Activated CD4-positive, CD25-positive, alpha-beta regulatory T cell treated with anti-CD3 and anti-CD28 coated beads, Interleukin-2, amount 50 U/mL, for 24 hours (primary cell): ENCODE measurements around the gene SYNGR4.

Experiments
- ATAC-seq, 2 donors: fragments of 150-1000 bp; cut with Tn5 transposase; one replicate each; pipeline ENCODE4 v1.10.0; 2021; ENCODE audit warnings: mild to moderate bottlenecking in 1 of 2, moderate library complexity in 1 of 2

The SYNGR4 gene

DNA sequence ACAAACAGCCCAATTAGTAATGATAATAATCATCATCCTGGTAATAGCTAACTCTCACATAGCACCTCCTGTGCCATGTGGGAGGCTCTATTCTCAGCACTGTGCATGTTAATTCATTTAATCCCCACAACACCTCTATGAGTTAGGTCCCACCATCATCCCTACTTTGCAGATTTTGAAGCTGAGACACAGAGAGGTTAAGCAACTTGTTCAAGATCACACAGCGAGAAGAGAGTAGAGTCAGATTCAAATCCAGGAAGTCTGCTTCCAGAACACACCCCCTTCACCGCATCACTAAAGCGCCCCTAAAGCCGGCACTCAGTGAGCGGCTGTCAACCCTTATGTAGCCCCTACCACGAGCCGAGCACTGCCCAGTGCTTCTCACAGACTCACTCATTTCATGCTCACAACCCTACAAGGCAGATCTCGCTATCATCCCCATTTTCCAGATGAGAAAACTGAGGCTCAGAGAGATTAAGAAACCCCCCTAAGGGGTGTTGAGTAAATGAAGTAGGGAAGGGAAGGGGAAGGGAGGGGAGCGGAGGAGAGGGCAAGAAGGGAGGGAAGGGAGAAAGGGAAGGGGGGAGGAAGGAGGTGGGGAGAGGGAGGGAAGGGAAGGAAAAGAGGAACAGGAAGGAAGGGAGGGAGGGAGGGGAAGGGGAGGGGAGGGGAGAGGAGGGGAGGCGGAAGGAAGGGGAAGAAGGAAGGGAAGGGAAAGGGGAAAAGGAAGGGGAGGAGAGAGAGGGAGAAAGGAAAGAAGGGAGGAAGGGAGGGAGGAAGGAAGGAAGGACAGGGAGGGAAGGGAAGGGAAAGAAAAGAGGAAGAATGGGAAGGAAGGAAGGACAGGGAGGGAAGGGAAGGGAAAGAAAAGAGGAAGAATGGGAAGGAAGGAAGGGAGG, 22.4 kb upstream of the SYNGR4 start:
- no peak for ATAC-seq

DNA sequence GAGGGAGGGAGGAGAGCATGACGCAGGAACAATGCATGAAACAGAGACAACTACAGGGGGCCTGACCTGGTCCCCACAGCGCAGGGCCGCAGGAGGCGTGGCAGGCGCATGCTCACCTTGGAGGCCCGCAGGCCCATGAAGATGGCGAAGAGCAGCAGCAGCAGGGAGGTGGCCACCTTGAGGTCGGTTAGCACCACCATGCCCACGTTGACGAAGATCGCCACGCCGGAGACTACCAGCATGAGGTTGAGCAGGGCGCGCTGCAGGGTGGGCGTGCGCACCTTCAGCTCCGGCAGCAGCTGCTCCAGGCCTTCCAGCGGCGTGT, 21.8 kb upstream of the SYNGR4 start:
- ATAC-seq: no peak

DNA sequence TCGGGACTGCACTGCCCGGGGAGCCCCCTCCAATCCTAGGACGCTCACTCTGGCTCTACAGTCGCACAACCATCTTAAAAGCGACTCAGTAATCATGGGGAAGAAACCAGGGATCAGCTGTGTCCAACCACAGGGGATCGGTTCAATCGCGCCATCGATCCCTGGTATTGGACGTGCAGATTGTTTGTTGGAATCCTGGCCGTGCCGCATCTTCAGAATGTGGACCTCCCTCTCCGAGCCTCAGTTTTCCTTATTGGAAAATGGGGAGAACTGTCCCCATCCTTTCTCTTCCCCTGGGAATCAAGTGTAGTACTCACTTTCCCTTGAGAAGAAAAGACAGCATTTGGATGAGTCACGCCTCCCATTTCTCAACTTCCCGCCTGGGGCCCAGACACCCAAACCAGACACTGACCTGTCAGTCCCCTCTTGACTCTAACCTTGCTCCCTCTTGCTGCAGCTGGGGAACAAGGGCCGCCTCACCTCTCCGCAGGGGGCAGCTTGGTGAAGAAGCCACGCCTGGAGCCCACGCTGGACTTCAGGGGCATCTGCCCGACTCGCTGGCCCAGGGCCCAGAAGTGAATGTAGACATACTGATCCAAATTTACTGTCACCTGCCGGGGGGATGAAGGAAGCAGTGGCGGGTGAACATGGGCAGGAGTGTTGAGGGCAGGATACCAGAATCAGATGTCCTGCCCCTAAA, 21.2 kb upstream of the SYNGR4 start:
- no peak for ATAC-seq

DNA sequence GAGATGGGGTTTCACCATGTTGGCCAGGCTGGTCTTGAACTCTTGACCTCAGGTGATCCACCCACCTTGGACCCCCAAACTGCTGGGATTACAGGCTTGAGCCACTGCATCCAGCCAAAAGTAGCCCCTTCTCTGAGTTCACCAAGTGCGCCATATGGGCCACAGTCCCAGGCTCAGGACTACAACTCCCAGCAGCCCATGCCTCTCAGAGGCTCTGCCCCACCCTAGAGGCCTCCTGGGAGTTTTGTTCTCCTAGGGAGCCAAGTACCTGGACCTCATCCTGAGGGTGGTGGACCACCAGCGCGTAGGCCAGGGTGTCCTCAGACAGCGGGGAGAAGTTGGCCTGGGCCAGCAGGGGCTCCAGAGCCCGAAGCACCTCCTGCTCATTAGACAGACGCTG, 19.3 kb upstream of the SYNGR4 start:
- ATAC-seq: no peak

DNA sequence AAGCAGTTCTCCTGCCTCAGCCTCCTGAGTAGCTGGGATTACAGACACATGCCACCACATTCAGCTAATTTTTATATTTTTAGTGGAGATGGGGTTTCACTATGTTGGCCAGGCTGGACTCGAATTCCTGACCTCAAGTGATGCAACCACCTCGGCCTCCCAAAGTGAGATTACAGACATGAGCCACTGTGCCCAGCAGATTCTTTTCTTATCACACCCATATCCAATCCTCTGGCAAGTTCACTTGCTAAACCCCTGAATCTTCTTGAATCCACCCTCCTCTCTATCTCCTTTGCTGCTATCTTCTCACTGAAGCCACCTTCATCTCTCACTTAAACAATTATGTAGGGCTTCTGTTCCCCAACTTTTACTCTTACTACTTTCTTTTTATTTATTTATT, 18.0 kb upstream of the SYNGR4 start:
- ATAC-seq: no peak

DNA sequence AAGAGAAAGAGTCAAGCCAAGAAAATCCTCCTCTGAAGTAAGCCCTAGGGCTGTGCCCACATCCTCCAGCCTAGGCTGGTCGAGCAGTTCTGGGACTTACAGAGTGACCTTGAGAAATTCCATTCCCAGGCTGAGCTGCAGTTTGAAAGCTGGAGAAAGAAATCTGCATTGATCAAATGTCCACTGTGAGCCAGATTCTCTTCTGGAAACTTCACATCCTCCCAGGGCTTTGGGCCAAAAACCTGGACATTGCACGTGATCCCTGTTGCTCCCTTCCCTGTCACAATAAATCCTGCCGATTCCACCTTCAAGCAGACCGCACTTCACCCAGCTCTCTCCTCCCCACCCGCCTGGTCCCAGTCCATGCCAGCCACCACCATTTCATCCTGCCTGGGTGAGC, 16.1 kb upstream of the SYNGR4 start:
- ATAC-seq: no peak

DNA sequence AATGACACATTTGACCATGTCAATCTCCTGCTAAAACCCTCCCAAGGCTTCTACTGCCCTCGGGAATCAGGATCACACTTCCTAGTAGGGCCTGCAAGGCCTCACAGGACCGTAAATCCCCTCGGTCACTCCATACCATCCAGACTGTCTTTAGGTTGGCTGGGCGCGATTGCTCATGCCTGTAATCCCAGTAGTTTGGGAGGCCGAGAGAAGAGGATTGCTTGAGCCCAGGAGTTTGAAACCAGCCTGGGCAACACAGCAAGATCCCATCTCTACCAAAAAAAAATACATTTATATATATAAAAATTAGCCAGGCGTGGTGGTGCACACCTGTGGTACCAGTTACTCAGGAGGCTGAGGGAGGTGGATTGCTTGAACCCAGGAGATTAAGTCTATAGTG, 15.4 kb upstream of the SYNGR4 start:
- no peak for ATAC-seq

DNA sequence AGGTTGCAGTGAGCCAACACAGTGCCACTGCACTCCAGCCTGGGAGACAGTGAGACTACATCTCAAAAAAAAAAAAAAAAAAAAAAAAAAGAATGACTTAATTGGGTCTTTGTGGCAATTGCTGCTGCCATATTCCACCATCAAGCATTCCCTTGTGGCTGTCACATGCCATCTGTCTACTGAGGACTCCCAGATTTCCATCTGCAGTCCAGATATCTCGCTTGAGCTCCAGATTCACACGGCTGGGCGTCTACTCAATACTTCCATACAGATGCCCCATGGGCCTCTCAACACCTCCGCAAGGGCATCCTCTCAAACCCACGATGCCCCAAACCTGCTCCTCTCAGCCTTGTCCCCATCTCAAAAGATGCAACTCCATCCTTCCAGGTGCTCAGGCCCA, 13.3 kb upstream of the SYNGR4 start:
- ATAC-seq: no peak

DNA sequence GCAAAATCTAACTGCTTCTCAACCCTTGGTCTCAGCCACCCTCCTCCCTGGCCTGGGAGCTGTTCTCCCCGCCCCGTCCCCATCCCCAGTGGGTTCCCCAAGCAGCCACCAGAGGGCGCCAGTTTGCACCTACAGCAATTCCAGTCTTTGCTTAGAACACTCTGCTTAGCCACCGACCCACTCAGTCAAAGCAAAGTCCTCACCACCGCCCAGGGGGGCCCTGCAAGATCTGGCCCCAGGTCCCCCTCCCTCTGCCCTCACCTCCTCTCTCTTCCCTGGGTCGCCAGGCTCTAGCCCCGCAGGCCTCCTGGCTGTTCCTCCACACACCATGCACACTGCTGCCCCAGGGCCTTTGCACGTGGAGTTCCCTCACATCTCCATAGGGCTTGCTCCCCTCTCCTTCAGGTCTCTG, 12.8 kb upstream of the SYNGR4 start:
- peak; percentile 86 to 92 for ATAC-seq

DNA sequence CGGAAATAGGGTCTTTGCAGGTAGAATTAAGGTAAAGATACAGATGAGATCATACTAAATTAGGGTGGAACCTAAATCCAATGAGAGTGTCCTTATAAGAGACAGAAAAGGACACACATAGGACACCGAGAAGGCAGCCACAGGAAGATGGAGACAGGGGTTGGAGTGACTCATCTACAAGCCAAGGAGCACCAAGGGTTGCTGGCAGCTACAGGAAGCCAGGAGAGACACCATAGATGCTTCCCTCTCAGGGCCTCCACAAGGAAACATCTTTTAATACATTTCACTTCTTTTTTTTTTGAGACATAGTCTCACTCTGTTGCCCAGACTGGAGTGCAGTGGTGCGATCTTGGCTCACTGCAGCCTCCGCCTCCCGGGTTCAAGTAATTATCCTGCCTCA, 10.5 kb upstream of the SYNGR4 start:
- no peak for ATAC-seq

DNA sequence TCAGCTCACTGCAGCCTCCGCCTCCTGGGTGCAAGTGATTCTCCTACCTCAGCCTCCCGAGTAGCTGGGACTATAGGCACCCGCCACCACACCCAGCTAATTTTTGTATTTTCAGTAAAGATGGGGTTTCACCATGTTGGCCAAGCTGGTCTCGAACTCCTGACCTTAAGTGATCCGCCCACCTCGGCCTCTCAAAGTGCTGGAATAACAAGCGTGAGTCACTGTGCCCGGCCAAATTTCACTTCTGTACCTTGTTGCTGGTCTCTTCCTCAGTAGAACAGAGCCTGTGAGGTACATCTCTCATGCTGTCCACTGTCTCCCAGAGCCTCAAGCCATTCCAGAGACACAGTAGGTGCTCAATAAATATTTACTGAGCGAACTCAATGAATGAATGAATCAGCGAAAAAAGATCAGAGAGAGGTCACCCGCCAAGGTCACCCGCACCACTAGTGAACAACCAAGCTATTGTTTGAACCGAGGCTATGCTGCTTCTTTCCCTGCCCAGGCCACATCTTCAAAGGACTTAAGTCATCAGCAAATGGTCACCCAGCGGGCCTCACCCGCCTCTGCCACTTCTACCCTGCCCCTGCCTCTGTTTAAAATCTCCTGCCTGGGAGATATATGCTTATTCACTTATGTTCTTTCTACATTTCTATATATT, 9.7 kb upstream of the SYNGR4 start:
- ATAC-seq: no peak

DNA sequence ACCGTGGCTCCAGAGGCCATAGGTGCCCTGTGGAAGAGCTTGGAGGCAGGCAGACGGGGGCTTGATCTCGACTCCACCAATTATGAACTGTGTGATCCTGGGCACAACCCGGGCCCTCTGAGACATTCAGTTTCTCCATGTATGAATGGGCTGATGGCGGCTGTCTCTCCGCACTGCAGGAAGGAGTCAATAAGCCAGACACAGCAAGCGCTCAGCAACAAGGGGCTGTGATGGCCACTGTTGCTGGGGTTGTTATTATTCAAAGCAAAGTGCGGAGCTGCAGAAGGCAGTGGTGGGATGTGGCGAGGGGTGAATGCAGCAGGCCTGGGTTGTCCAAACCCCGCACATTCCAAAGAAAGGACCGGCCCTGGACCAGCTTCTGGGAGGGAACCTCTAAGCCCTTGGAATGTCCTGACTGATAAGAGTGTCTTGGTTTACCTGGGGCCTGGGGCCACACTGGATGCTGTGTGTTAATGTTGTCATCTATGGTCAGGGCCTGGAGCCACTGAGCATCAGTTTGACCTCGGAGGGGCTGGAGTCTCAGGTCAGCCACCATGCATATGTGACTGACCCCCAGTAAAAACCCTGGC, 8.7 kb upstream of the SYNGR4 start:
- no peak for ATAC-seq

DNA sequence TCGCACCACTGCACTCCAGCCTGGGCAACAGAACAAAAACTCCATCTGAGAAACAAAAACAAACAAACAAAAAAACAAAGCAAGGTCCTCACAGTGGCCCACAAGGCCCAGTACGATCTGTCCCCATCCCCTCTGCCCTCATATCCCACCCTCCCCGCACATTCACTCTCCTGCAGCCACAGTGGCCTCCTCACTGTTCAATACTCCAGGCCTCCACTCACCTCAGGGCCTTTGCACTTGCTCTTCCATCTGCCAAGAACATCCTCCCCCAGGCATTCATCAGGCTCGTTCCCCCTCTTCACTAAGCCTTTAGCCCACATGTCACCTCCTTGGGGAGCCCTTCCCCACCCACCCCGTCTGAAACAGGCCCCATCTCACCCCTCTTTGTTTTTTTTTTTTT, 5.0 kb upstream of the SYNGR4 start:
- no peak for ATAC-seq

DNA sequence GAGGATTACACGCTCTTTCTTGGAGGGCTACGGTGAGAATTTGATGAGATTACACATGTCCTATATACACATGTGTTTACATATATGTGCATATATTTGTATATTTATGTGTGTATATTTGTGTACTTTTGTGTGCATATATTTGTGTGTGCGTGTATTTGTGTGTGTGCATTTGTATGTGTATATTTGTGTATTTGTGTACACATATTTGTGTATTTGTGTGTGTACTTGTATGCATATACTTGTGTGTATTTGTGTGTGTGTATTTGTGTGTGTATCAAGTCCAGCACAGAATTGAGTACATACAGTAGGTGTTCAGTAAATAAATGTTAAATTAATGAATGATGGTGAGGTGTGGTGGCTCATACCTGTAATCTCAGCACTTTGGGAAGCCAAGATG, 2.3 kb upstream of the SYNGR4 start:
- no peak for ATAC-seq

DNA sequence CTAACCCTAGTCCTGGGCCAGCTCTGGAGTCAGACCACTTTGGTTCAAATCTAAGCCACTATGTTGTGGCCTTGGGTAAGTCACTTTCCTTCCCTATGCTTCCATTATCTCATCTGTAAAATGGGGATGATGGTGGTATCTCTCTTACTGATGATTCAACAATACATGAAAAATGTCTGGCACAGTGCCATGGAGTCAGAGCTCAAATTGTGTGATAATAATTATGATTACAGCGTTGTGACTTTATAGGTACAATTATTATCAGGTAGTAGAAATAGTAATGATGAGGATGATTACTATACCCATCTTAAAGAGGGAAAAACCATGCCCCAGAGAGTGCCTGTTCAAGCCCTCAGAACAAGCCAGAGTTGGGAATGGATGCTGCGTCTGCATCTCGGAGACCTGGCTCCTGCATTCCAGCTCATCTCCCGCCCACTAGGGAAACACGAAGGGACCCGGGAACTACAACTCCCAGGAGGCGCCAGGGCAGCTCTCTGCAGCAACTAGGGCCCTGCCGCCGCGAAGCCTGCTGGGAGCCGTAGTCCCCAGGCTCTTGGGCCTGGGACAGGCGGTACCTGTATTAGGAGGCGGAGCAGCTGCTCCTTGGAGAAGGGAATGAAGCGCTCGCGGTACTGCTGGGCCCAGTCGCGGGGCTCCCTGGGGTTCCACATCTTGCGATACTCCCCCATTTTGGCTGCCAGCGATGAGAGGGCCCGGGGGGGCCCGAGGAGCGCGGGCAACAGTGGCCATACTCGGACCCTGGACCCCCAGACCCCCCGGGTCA, 1.3 kb upstream of the SYNGR4 start:
- ATAC-seq: peak; percentile 78 to 80

DNA sequence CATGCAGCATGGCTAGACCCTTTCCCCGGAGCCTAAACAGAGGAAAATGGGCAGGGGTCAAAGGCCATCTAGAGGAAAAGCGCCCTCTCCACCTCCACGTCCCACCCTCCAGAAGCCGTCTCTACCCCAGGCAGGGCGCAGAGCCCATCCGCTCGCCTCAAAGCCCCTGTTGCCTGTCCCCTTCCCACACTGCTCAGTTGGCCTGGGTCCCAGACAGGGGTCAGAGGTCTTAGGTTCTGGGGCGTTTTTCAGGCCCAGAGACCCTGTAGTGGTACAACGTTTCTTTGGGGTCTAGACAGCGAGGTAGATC, 712 bp upstream of the SYNGR4 start:
- peak; percentile 1 to 5 for ATAC-seq

DNA sequence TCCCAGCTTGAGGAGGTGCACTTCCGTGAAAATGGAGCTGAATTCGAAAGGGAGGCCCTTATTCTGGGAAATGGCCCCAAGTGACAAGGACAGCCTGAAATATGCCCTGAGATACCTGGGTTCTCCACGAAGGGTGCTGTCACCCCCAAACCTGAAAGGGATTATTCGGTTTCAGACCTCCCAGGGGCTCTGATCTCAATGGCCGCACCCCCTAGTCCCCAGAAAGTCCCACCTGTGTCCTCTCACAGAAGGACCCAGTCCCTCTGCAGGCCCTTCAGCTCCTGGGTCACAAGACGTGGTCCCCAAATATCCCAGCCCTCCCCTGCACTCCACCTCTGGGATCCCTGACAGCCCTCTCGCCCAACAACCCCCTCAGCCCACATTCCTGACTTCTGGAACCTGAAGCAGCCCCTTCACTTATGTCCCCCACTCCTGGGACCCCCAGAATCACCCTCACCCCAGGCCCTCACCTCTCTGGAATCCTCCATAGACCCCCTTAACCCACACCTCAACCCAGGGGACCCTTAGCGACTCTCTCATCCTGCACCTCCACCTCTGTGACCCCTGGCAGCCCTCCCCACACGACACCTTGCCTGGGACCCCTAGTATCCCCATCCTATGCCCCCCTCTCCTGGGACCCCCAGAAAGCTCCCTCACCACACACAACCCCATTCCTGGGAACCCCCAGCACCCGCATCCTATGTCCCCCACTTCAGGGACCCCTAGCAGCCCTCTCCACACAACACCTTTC, 606 bp downstream of the SYNGR4 start:
- no peak for ATAC-seq

DNA sequence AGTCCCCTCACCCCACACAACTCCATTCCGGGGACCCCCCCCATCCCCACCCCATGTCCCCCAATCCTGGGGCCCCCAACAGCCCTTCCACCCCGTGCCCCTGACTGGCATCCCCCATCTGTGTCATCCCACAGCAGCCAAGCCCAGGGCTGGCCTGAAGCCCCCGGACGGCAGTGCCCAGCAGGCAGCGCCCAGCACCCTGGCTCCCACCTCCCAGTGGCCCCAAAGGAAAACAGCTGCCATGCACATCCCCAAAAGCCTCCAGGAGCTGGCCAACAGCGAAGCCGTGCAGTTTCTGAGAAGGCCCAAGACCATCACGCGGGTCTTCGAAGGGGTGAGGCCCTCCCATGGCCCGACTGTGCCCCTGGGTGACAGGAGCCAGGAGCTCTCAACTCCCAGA, 1.4 kb downstream of the SYNGR4 start:
- ATAC-seq: no peak

DNA sequence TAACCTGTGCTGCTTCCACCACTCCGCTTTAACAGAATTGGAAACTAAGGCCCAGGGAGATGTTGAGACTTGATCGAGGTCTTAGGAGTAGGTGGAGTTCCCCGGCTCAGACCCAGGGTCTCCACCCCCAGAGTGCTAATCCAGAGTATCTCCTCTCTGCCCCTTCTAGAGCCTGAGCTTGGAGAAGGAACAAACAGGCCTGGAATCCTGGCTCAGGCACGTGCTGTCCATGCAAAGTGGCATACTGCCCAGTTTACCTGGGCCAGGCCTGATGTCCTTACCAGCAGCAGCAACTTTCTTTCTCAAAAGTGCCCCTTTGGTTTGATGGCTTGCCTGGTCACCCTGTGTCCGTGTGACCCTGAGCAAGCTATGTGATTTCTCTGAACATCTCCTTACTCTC, 3.7 kb downstream of the SYNGR4 start:
- ATAC-seq: no peak

DNA sequence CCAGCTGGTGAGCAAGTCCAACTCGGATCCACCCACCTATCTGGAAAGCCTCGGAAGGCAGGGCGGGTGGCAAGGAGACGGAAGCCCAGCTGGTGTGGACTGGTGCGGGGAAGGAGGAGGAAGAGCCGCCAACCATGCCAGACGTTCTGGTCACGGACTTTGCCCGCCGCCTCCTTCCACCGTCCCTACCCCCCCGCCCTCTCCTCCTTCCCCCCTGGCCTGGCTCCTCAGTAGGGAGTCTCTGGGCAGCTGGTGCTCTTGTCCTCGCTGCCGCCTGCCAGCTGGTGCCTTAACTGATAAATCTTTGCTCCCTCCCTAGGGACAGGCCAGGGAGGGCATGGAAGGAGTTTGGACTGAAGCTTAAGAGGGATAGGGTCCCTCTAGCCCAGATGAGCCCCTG, 4.8 kb downstream of the SYNGR4 start:
- ATAC-seq: no peak

DNA sequence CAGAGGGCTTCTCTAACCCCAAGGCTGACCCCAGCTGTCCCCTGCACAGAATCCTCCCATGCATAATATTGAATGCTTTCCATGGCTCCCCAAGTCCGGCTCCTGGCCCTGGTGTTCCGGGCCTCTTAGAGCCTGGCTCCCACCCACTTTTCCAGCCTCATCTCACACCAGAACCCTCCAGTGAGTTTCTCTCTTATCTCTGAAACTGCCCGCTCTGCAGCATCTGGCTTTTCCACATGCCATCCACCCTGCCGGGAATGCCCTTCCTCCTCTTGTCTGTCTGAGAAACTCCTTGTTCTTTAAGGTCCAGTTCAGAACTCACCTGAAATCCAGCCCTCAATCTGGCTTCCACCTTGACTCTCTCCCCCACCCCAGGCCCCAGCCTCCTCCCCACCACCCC, 6.8 kb downstream of the SYNGR4 start:
- ATAC-seq: no peak

DNA sequence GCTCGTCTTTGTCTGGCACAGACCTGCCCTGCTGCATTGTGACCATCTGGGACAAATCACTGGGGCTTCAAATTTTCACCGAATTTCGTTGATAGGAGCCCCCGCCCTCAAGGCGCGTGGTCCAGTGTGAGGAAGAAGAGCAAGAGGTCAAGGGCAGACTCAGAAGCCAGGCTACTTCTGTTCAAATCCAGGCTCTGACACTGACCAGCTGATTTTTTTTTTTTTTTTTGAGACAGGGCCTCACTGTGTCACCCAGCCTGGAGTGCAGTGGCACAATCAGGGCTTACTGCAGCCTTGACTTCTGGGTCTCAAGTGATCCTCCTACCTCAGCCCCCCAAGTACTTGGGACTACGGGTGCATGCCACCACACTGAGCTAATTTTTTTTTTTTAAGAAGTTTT, 7.2 kb downstream of the SYNGR4 start:
- no peak for ATAC-seq
